ENCODE data around the gene MYO18A. TPM values are rescaled to one million over a fixed set of nuclear protein-coding genes. Genes with fewer than 3 reads are reported as not detected.

MYO18A gene
- total RNA-seq, 2 donors from 2014 or later = 34.6 to 80.5 TPM

DNA sequence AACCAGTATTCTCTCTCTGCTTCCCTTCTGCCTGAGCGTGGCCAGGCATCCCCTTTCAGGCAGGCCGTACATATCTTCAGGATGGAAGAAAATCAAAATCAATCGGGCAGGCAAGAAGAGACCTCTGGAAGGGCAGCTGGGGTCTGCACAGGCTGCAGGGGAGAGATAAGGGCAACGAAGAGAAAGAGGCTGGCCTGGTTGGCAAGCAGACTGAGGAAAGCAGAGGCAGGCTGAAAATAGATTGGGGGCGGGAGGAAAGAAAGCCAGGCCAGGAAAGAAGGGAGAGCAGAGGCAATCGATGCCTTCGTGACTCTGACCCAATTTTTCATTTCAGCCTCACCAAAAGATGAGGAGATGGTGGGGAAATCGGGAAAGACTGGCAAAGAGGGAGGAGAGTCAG is 119.2 kb downstream of the MYO18A start:
- no peak overlapping the region for H3K27ac ChIP-seq
- no peaks in the 10 kb centered on the region for H3K4me1 ChIP-seq (replicated peaks)
- no peak overlapping the region for H3K4me3 ChIP-seq
- no peaks in the 10 kb centered on the region for H3K9me3 ChIP-seq
- intact Hi-C loops (cut with DNase I) = no loop called here
- TF ChIP-seq POLR2AphosphoS5 (IDR thresholded peaks at IDR 0.05) (no peak), POLR2A (IDR thresholded peaks at IDR 0.05) (no peak)
- TF ChIP-seq, protein P1, sequence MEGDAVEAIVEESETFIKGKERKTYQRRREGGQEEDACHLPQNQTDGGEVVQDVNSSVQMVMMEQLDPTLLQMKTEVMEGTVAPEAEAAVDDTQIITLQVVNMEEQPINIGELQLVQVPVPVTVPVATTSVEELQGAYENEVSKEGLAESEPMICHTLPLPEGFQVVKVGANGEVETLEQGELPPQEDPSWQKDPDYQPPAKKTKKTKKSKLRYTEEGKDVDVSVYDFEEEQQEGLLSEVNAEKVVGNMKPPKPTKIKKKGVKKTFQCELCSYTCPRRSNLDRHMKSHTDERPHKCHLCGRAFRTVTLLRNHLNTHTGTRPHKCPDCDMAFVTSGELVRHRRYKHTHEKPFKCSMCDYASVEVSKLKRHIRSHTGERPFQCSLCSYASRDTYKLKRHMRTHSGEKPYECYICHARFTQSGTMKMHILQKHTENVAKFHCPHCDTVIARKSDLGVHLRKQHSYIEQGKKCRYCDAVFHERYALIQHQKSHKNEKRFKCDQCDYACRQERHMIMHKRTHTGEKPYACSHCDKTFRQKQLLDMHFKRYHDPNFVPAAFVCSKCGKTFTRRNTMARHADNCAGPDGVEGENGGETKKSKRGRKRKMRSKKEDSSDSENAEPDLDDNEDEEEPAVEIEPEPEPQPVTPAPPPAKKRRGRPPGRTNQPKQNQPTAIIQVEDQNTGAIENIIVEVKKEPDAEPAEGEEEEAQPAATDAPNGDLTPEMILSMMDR (IDR thresholded peaks at IDR 0.05) = no peak
- WGBS = 70% methylated on average over 8 of the region's 8 CpGs
- H3K27me3 ChIP-seq (replicated peaks; ENCODE audit: insufficient read depth) = no peaks in the 10 kb centered on the region
- DNase-seq (ENCODE audit: low spot score) = no peak
- no peaks in the 10 kb centered on the region for H3K36me3 ChIP-seq

DNA sequence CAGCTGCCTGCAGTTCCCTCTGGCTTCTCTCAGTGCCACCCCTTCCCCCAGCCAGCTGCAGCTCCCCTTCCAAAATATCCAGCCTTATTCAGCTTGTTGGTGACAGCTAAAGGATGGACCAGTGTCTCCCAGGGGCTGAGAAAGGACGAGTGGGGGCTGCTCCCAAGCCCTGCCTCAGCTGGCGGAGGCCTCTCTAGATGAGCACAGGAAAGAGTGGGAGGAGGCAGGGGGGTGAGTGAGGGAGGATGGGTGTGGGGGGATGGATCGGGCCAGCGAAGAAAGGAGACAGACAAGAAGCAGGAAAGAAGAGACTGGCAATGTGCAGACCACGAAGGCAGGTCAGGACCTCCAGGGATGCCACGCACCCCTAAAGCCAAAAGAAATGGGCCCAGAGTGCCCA is 119.7 kb downstream of the MYO18A start:
- 74% methylated on average over 6 of the region's 6 CpGs for WGBS
- intact Hi-C loops (cut with DNase I) = no loop called here

DNA sequence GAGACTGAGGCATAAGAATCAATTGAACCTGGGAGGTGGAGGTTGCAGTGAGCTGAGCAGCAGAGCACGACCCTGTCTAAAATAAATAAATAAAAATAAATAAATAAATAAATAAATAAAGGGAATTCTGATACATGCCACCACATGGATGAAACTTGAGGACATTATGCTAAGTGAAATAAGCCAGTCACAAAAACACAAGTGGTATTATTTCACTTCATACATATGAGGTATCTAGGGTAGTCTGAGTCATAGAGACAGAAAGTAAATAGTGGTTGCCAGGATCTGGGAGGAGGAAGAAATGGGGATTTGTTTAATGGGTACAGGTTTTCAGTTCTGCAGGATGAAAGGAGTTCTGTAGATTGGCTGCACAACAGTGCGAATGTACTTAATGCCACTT is 120.9 kb downstream of the MYO18A start:
- Histone ChIP-seq H3K27me3 (replicated peaks; ENCODE audit: insufficient read depth) (no peaks in the 10 kb centered on the region), H3K36me3 (no peaks in the 10 kb centered on the region), H3K4me1 (replicated peaks) (no peaks in the 10 kb centered on the region), H3K4me3 (no peak overlapping the region), H3K9me3 (no peaks in the 10 kb centered on the region), H3K27ac (no peak overlapping the region)
- TF ChIP-seq, protein P1 (IDR thresholded peaks at IDR 0.05) = no peak
- TF ChIP-seq POLR2A (IDR thresholded peaks at IDR 0.05) (no peak), POLR2AphosphoS5 (IDR thresholded peaks at IDR 0.05) (no peak)
- WGBS = 70% methylated on average over 2 of the region's 2 CpGs
- DNase-seq (ENCODE audit: low spot score) = no peak
- intact Hi-C loops (cut with DNase I) = no loop called here

More for the DNA sequence above, 119.7 kb downstream of the MYO18A start:
- no peaks in the 10 kb centered on the region for H3K27me3 ChIP-seq (replicated peaks; ENCODE audit: insufficient read depth)
- no peak for DNase-seq (ENCODE audit: low spot score)
- H3K36me3 ChIP-seq = no peaks in the 10 kb centered on the region
- H3K27ac ChIP-seq = no peak overlapping the region
- H3K4me3 ChIP-seq = no peak overlapping the region
- TF ChIP-seq POLR2AphosphoS5 (IDR thresholded peaks at IDR 0.05) (no peak), POLR2A (IDR thresholded peaks at IDR 0.05) (no peak)
- TF ChIP-seq, protein P1 (IDR thresholded peaks at IDR 0.05) = no peak
- H3K9me3 ChIP-seq = no peaks in the 10 kb centered on the region
- no peaks in the 10 kb centered on the region for H3K4me1 ChIP-seq (replicated peaks)

DNA sequence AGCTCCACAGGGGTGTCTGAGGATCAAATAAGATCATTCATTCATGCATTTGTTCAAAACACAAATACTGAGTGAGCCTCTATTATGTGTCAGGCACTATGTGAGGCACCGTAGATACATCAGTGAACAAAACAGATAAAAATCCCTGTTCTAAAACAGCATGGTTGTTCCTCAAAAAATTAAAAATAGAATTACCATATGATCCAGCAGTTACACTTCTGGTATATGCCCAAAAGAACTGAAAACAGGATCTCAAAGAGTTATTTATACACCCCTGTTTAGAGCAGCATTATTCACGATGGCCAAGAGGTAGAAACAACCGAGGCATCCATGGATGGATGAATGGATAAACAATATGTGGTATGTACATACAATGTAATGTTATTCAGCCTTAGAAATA is 121.8 kb downstream of the MYO18A start:
- Histone ChIP-seq H3K9me3 (no peaks in the 10 kb centered on the region), H3K4me1 (replicated peaks) (no peaks in the 10 kb centered on the region), H3K27ac (no peak overlapping the region), H3K4me3 (no peak overlapping the region), H3K36me3 (no peaks in the 10 kb centered on the region), H3K27me3 (replicated peaks; ENCODE audit: insufficient read depth) (no peaks in the 10 kb centered on the region)
- TF ChIP-seq POLR2AphosphoS5 (IDR thresholded peaks at IDR 0.05) = no peak
- TF ChIP-seq, protein P1 (IDR thresholded peaks at IDR 0.05) = no peak
- WGBS = 88% methylated on average over 3 of the region's 3 CpGs
- DNase-seq (ENCODE audit: low spot score) = no peak
- intact Hi-C loops (cut with DNase I) = no loop called here

DNA sequence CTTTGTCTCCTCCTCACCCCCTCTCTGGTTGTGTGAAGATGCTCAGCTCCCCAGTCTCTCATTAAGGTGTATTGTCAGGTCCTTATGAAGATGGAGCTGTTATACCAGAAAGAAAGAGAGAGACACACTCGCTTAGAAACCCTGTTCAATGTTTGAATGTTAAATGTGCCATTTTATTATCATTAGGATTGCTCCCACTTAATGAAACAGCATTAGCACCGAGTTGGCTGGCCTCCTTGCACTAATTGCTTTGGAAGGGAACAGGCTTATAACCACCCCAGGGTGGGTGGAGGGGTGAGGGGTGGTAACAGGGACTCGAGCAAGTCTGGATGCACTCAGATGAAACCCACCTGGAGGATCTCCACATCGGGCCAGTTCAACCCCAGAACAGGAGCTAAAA is 122.8 kb downstream of the MYO18A start:
- no peak for DNase-seq (ENCODE audit: low spot score)
- Histone ChIP-seq H3K36me3 (no peaks in the 10 kb centered on the region), H3K4me3 (no peak overlapping the region), H3K9me3 (no peaks in the 10 kb centered on the region), H3K27ac (no peak overlapping the region), H3K27me3 (replicated peaks; ENCODE audit: insufficient read depth) (no peaks in the 10 kb centered on the region), H3K4me1 (replicated peaks) (no peaks in the 10 kb centered on the region)
- 51% methylated on average over 4 of the region's 4 CpGs for WGBS
- TF ChIP-seq, protein P1 (IDR thresholded peaks at IDR 0.05) = no peak
- TF ChIP-seq POLR2AphosphoS5 (IDR thresholded peaks at IDR 0.05) = no peak
- TF ChIP-seq POLR2A (IDR thresholded peaks at IDR 0.05) = no peak
- intact Hi-C loops (cut with DNase I) = no loop called here

Data from prostate gland (tissue), 2 donors.